Neural crest cell (in vitro differentiated cells): ENCODE results near the gene SLCO1A2. TPM values are rescaled to one million over a fixed set of nuclear protein-coding genes. Genes with fewer than 3 reads are reported as not detected.

Experiments used
- DNase-seq: peaks from one replicate; pipeline ENCODE4 v3.0.0; 2021; ENCODE audit warnings: low read depth, mixed read lengths, low spot score
- H3K27ac Mint-ChIP-seq: one replicate; pipeline ENCODE4 v1.8.0; 2021; ENCODE audit warnings: mild to moderate bottlenecking, mixed read lengths; ENCODE audit not compliant: unreplicated experiment
- H3K27me3 Mint-ChIP-seq: 2 replicates; pipeline ENCODE4 v1.8.0; 2021; ENCODE audit warnings: low read depth, mild to moderate bottlenecking, mixed read lengths
- H3K36me3 Mint-ChIP-seq: 2 replicates; pipeline ENCODE4 v1.8.0; 2021; ENCODE audit warnings: low read depth, mild to moderate bottlenecking, mixed read lengths
- H3K4me1 Mint-ChIP-seq: 2 replicates; pipeline ENCODE4 v1.8.0; 2021; ENCODE audit warnings: mixed read lengths
- H3K4me3 Mint-ChIP-seq: one replicate; pipeline ENCODE4 v1.8.0; 2021; ENCODE audit warnings: mild to moderate bottlenecking, mixed read lengths
- H3K9me3 Mint-ChIP-seq: 2 replicates; pipeline ENCODE4 v1.8.0; 2021; ENCODE audit warnings: mixed read lengths
- total RNA-seq: library from RNA; stranded (reverse); gene quantifications from 2 replicates; pipeline ENCODE4 v1.2.1, GENCODE V29; 2021
- TF ChIP-seq, protein P1 (sequence below): fragments of 200-600 bp; sonication (generic); conservative IDR thresholded peaks from 2 replicates; pipeline ENCODE4 v1.5.0; 2021; ENCODE audit warnings: antibody characterized with exemption, mild to moderate bottlenecking

Gene SLCO1A2
- total RNA-seq, 1 donor from 2014 or later = 5.4 TPM

DNA sequence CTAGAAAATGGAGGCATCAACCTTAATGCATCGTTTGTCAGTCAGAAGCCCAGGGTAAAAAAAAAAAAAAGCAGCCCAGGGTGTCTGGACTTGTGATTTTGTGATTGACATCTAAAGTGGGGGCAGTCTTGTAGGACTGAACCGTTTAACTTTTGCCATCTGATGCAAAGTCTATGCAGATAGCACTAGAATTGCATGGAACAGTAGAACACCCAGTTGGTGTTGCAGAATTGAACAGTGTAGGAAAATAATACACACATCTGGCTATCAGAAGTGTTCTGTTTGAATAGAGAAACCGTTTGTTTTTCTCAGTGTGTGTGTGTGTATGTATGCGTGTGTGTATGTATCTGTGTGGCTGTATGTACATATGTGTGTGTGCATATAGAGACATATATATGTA, 45.0 kb downstream of the SLCO1A2 start:
- no peak for DNase-seq
- peaks cover 2% of the 10 kb centered on the region for H3K36me3 Mint-ChIP-seq
- H3K9me3 Mint-ChIP-seq = no peaks in the 10 kb centered on the region
- H3K27me3 Mint-ChIP-seq = no peaks in the 10 kb centered on the region
- TF ChIP-seq, protein P1, sequence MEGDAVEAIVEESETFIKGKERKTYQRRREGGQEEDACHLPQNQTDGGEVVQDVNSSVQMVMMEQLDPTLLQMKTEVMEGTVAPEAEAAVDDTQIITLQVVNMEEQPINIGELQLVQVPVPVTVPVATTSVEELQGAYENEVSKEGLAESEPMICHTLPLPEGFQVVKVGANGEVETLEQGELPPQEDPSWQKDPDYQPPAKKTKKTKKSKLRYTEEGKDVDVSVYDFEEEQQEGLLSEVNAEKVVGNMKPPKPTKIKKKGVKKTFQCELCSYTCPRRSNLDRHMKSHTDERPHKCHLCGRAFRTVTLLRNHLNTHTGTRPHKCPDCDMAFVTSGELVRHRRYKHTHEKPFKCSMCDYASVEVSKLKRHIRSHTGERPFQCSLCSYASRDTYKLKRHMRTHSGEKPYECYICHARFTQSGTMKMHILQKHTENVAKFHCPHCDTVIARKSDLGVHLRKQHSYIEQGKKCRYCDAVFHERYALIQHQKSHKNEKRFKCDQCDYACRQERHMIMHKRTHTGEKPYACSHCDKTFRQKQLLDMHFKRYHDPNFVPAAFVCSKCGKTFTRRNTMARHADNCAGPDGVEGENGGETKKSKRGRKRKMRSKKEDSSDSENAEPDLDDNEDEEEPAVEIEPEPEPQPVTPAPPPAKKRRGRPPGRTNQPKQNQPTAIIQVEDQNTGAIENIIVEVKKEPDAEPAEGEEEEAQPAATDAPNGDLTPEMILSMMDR = no peak
- H3K4me3 Mint-ChIP-seq = no peak overlapping the region
- no peak overlapping the region for H3K27ac Mint-ChIP-seq
- H3K4me1 Mint-ChIP-seq = no peaks in the 10 kb centered on the region

GRCh38 chr12:21276826-21277225, 57.9 kb downstream of the SLCO1A2 start:
- H3K9me3 Mint-ChIP-seq = no peaks in the 10 kb centered on the region
- H3K4me1 Mint-ChIP-seq = no peaks in the 10 kb centered on the region
- TF ChIP-seq, protein P1 = no peak
- H3K4me3 Mint-ChIP-seq = no peak overlapping the region
- no peak for DNase-seq
- H3K27ac Mint-ChIP-seq = no peak overlapping the region
- no peaks in the 10 kb centered on the region for H3K36me3 Mint-ChIP-seq
- H3K27me3 Mint-ChIP-seq = no peaks in the 10 kb centered on the region

GRCh38 chr12:21265932-21266331, 68.8 kb downstream of the SLCO1A2 start:
- Mint-ChIP-seq H3K9me3 (peaks cover 4% of the 10 kb centered on the region), H3K27ac (no peak overlapping the region), H3K27me3 (no peaks in the 10 kb centered on the region), H3K4me1 (no peaks in the 10 kb centered on the region), H3K36me3 (peaks cover 16% of the 10 kb centered on the region), H3K4me3 (no peak overlapping the region)
- no peak for DNase-seq
- TF ChIP-seq, protein P1 = no peak

- TF ChIP-seq, protein P1 = no peak
- DNase-seq = no peak
Observed at GRCh38 chr12:21264232-21264631, 70.5 kb downstream of the SLCO1A2 start.

GRCh38 chr12:21257172-21257571, 77.5 kb downstream of the SLCO1A2 start:
- Mint-ChIP-seq H3K9me3 (peaks cover 5% of the 10 kb centered on the region), H3K4me3 (no peak overlapping the region), H3K27me3 (no peaks in the 10 kb centered on the region), H3K27ac (no peak overlapping the region), H3K4me1 (no peaks in the 10 kb centered on the region), H3K36me3 (peaks cover 8% of the 10 kb centered on the region)
- TF ChIP-seq, protein P1 = no peak
- no peak for DNase-seq

More at GRCh38 chr12:21264232-21264631, 70.5 kb downstream of the SLCO1A2 start:
- Mint-ChIP-seq H3K36me3 (peaks cover 18% of the 10 kb centered on the region), H3K9me3 (peaks cover 6% of the 10 kb centered on the region), H3K27ac (no peak overlapping the region), H3K4me1 (no peaks in the 10 kb centered on the region), H3K27me3 (no peaks in the 10 kb centered on the region), H3K4me3 (no peak overlapping the region)

DNA sequence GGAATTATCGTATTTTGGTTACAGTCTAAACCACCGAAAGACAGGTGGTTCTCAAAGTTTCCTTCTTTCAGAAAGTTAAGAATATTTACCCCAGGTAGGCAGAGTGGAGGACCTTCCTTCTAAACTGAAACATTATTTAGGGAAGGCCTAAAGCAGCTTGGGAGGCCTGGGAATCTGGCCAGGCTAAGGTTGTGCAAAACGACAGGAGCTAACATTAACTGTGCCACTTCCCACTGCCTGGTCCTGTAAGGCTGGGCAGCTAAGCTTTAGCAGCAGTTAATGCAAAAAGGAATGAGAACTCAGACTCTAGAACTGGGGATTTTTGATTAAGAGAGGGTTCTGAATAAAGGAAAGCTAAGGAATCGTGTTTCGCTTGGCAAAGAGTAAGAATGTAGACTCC, 82.6 kb downstream of the SLCO1A2 start:
- DNase-seq = no peak
- Mint-ChIP-seq H3K9me3 (peaks cover under 1% of the 10 kb centered on the region), H3K36me3 (peaks cover under 1% of the 10 kb centered on the region), H3K27ac (no peak overlapping the region), H3K4me1 (no peaks in the 10 kb centered on the region), H3K4me3 (no peak overlapping the region), H3K27me3 (no peaks in the 10 kb centered on the region)
- TF ChIP-seq, protein P1 = no peak
